HepG2 (cell line): ENCODE measurements around the gene IRF5. TPM values are rescaled to one million over a fixed set of nuclear protein-coding genes. Genes with fewer than 3 reads are reported as not detected.

Source experiments
- ATAC-seq: fragments of 200-7000 bp; cut with Tn5 transposase; 3 replicates; pipeline ENCODE4 v1.9.1; 2020; ENCODE audit warnings: mild to moderate bottlenecking, moderate library complexity
- BruUV-seq: library from RNA; stranded (reverse); fragments of 400-500 nt; replicated peaks from 2 replicates; lab custom pipeline; 2021; lab: Mats Ljungman, UMichigan
- CTCF ChIA-PET: fragments of 300-600 bp; formaldehyde crosslinking; extraction: SDS; loops from one replicate; lab custom pipeline; 2021; ENCODE audit warnings: low total read pairs, inconsistent platforms, low intra/inter-chr PET ratio; lab: Yijun Ruan, JAX
- POLR2A ChIA-PET: fragments of 350-600 bp; sonication (Branson Sonifier 250); formaldehyde crosslinking; loops from one replicate; lab custom pipeline; 2020; ENCODE audit warnings: antibody characterized with exemption, inconsistent platforms; lab: Yijun Ruan, JAX
- DNase-seq: peaks from one replicate; pipeline ENCODE4 v3.0.0-alpha.2; 2015; ENCODE audit warnings: low spot score
- FAIRE-seq: peaks from 3 replicates; lab custom pipeline; 2011; peaks lifted over from hg19 to GRCh38; lab: Jason Lieb, UNC
- H2AFZ ChIP-seq: one replicate; pipeline ENCODE4 v1.6.1; 2011; ENCODE audit warnings: low read length, inconsistent platforms
- H3K27ac ChIP-seq: fragments of 300-600 bp; 3 replicates; pipeline ENCODE4 v1.8.0; 2011; ENCODE audit warnings: mixed run types, mild to moderate bottlenecking, mixed read lengths, low read length, inconsistent platforms; ENCODE audit not compliant: insufficient read depth; ENCODE audit errors: extremely low read length
- H3K27me3 ChIP-seq, 2 experiments: fragments of 200-600 bp in 1 of 2; 2 replicates in 1 of 2; 3 replicates in 1 of 2; pipeline versions ENCODE4 v1.6.0 to v1.8.0; 2011; ENCODE audit warnings: low read length in 2 of 2, mild to moderate bottlenecking in 2 of 2, moderate library complexity in 2 of 2, inconsistent platforms in 1 of 2; ENCODE audit not compliant: insufficient read depth in 2 of 2, control insufficient read depth in 1 of 2
- H3K36me3 ChIP-seq, 2 experiments: fragments of 200-600 bp in 1 of 2; replicated peaks in 1 of 2; 2 replicates in 1 of 2; 3 replicates in 1 of 2; pipeline versions ENCODE4 v1.5.1 to v1.8.0; 2011; ENCODE audit warnings: low read length in 2 of 2, inconsistent platforms in 1 of 2; ENCODE audit not compliant: insufficient read depth in 2 of 2, control insufficient read depth in 1 of 2
- H3K4me1 ChIP-seq: 2 replicates; pipeline ENCODE4 v1.5.1; 2012; ENCODE audit warnings: low read length, inconsistent platforms; ENCODE audit not compliant: insufficient read depth
- H3K4me2 ChIP-seq: 2 replicates; pipeline ENCODE4 v1.6.0; 2011; ENCODE audit warnings: low read depth, low read length, inconsistent platforms
- H3K4me3 ChIP-seq, 3 experiments: fragments of 200-600 bp in 1 of 3; sonication (generic), shearing (Covaris generic) in 1 of 3; replicated peaks in 1 of 3; 2 replicates each; pipeline ENCODE4 v1.5.1; 2011 to 2016; ENCODE audit warnings: low read length in 3 of 3, inconsistent platforms in 2 of 3, low read depth in 2 of 3, mild to moderate bottlenecking in 2 of 3, control low read depth in 1 of 3, mixed read lengths in 1 of 3; ENCODE audit not compliant: insufficient read depth in 1 of 3
- H3K79me2 ChIP-seq: one replicate; pipeline ENCODE4 v1.6.1; 2011; ENCODE audit warnings: low read length, inconsistent platforms; ENCODE audit not compliant: insufficient read depth
- H3K9ac ChIP-seq: 2 replicates; pipeline ENCODE4 v1.6.0; 2011; ENCODE audit warnings: mild to moderate bottlenecking, low read depth, low read length, inconsistent platforms; ENCODE audit not compliant: insufficient read depth
- H3K9me3 ChIP-seq: 2 replicates; pipeline ENCODE4 v1.5.1; 2012; ENCODE audit warnings: mild to moderate bottlenecking, low read length
- H4K20me1 ChIP-seq: 2 replicates; pipeline ENCODE4 v1.6.0; 2011; ENCODE audit warnings: inconsistent platforms, mild to moderate bottlenecking, low read length, moderate library complexity; ENCODE audit not compliant: insufficient read depth
- DMTF1 ChIP-seq: sonication (generic); formaldehyde crosslinking; IDR thresholded peaks from 2 replicates; pipeline ENCODE4 v1.4.0; 2020; ENCODE audit warnings: mild to moderate bottlenecking, missing genetic modification reagents
- ESRRA ChIP-seq: sonication (generic); formaldehyde crosslinking; IDR thresholded peaks from 2 replicates; pipeline ENCODE4 v1.5.1; 2020; ENCODE audit warnings: mild to moderate bottlenecking, low read depth, missing genetic modification reagents
- FOXK2 ChIP-seq: fragments of 450-650 bp; IDR thresholded peaks from 2 replicates; pipeline ENCODE4 v1.6.1; 2016
- HDAC6 ChIP-seq: fragments of 200-600 bp; sonication (generic); IDR thresholded peaks from 2 replicates; pipeline ENCODE4 v1.7.0; 2017; ENCODE audit warnings: mild to moderate bottlenecking, antibody characterized with exemption, low read length, low read depth
- NCOA2 ChIP-seq: sonication (generic); formaldehyde crosslinking; IDR thresholded peaks from 2 replicates; pipeline ENCODE4 v1.8.0; 2022; ENCODE audit warnings: inconsistent platforms
- TAF1 ChIP-seq: sonication (generic); formaldehyde crosslinking; IDR thresholded peaks from 2 replicates; pipeline ENCODE4 v1.4.0; 2020; ENCODE audit warnings: missing genetic modification reagents
- TAF15 ChIP-seq: fragments of 200-400 bp; formaldehyde crosslinking; IDR thresholded peaks from one replicate; pipeline ENCODE4 v1.6.1; 2018; ENCODE audit warnings: mild to moderate bottlenecking, low read depth, low read length; ENCODE audit not compliant: poor library complexity, severe bottlenecking
- TEAD3 ChIP-seq: optimal IDR thresholded peaks from 2 replicates; pipeline ENCODE3; 2016; ENCODE audit warnings: borderline replicate concordance
- THYN1 ChIP-seq: sonication (generic); formaldehyde crosslinking; IDR thresholded peaks from 2 replicates; pipeline ENCODE4 v1.8.1; 2023; ENCODE audit warnings: low read depth, mild to moderate bottlenecking, moderate library complexity, missing genetic modification reagents, borderline replicate concordance
- ZNF260 ChIP-seq: sonication (generic); formaldehyde crosslinking; IDR thresholded peaks from 2 replicates; pipeline ENCODE4 v1.4.0; 2020; ENCODE audit warnings: missing genetic modification reagents, low read depth, mild to moderate bottlenecking, borderline replicate concordance
- ZNF367 ChIP-seq: sonication (generic); formaldehyde crosslinking; IDR thresholded peaks from 2 replicates; pipeline ENCODE4 v1.4.0; 2020; ENCODE audit warnings: missing genetic modification reagents, borderline replicate concordance
- ZNF687 ChIP-seq: sonication (generic); formaldehyde crosslinking; IDR thresholded peaks from 2 replicates; pipeline ENCODE4 v1.5.1; 2020; ENCODE audit warnings: mild to moderate bottlenecking, missing genetic modification reagents, moderate library complexity
- ZNF749 ChIP-seq: sonication (generic); formaldehyde crosslinking; IDR thresholded peaks from 2 replicates; pipeline ENCODE4 v1.8.0; 2022; ENCODE audit warnings: mild to moderate bottlenecking, missing genetic modification reagents, moderate library complexity, borderline replicate concordance
- ZNF782 ChIP-seq: sonication (generic); formaldehyde crosslinking; IDR thresholded peaks from 2 replicates; pipeline ENCODE4 v1.4.0; 2020; ENCODE audit warnings: missing genetic modification reagents, mild to moderate bottlenecking, borderline replicate concordance
- WGBS: methylation state at CpG from one replicate; pipeline ENCODE4 v1.1.6; 2017; ENCODE audit warnings: low lambda C conversion rate; 5-methylcytosine and 5-hydroxymethylcytosine counted together
- in situ Hi-C: cut with HindIII; loops from 2 replicates; pipeline ENCODE4 v1.10.0; 2017; ENCODE audit warnings: low pct_unique_long_range_greater_than_20kb; ENCODE audit not compliant: extremely low pct_ligation_motif_present
- intact Hi-C: fragments of 100-400 bp; cut with micrococcal nuclease; formaldehyde crosslinking; loops from one replicate; pipeline ENCODE4 v1.10.0; 2022; ENCODE audit not compliant: unreplicated experiment
- polyA plus RNA-seq, 8 experiments: library from polyadenylated mRNA; depleted of rRNA in 3 of 8; stranded (reverse) in 7 of 8; unstranded in 1 of 8; fragments of >200 nt; fragmentation: Illumina TruSeq in 4 of 8; extraction: Trizol in 4 of 8; gene quantifications; 2 replicates each; pipeline versions ENCODE4 v1.2.1 to v1.2.3, GENCODE V29; 2011 to 2016; ENCODE audit warnings: low read depth in 4 of 8, missing spikeins in 1 of 8, mixed read lengths in 1 of 8; ENCODE audit not compliant: insufficient read depth in 1 of 8
- total RNA-seq, 5 experiments: library from RNA; depleted of rRNA; stranded (reverse); fragments of >200 nt; fragmentation: Illumina TruSeq; extraction: Trizol; gene quantifications; 2 replicates each; pipeline ENCODE4 v1.2.3, GENCODE V29; 2016; ENCODE audit warnings: low read depth in 1 of 5

The IRF5 gene
- total and polyA plus RNA-seq, 2 of the 13 experiments (the other 11 are each of a cell fraction or from before 2014, with no cell fraction given): 2.0 to 2.9 TPM

DNA sequence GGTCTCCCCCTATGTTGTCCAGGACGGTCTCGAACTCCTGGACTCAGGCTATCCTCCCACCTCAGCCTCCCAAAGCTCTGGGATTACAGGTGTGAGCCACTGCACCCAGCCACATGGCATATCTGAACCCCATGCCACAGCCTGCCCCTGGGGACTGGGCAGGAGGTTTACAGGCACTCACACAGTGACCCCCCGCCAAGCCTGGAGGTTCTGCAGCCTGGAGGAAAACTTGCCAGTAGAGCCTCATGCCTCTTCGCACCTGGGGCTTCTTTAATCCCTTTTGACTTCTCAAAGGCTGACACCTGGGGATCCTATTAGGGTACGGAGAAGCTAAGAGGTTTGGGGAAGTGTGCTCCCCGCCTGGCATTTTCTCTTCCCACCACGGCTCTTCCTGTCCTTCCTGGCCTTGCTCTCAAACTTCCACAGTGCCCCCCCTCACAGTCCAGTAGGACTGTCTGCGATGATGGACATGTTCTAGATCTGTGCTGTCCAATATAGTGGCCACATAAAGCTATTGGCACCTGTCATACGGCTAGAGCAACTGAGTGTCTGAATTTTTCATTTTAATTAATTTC is 15.8 kb upstream of the IRF5 start:
- ATAC-seq (no peak), DNase-seq (no peak)
- Histone ChIP-seq H3K4me2 (no peak overlapping the region), H3K27me3 (peaks cover 2 to 39% of the 10 kb centered on the region in 2 experiments; a peak in 4 of 5 replicates), H3K79me2 (no peaks in the 10 kb centered on the region), H3K9ac (no peak overlapping the region), H3K4me1 (no peaks in the 10 kb centered on the region), H3K9me3 (no peaks in the 10 kb centered on the region), H2AFZ (no peak overlapping the region)
- CTCF ChIA-PET: no interaction called here
- WGBS: 52% methylated on average over 9 of the region's 9 CpGs
- in situ Hi-C loops: no loop called here
- TF ChIP-seq HDAC6: no peak
- TF ChIP-seq ZNF367 (CRISPR knock-in tag): no peak
- no peak for TF ChIP-seq ZNF687 (CRISPR knock-in tag)
- no peak for TF ChIP-seq ZNF749 (CRISPR knock-in tag)
- TF ChIP-seq TAF1 (CRISPR knock-in tag): no peak
- TF ChIP-seq ZNF260 (CRISPR knock-in tag): no peak
- TF ChIP-seq DMTF1 (CRISPR knock-in tag): no peak
- no peak for TF ChIP-seq THYN1 (CRISPR knock-in tag)
- TF ChIP-seq NCOA2 (CRISPR knock-in tag): no peak
- no peak for TF ChIP-seq ZNF782 (CRISPR knock-in tag)
- TF ChIP-seq FOXK2: no peak
- no peak for TF ChIP-seq ESRRA (CRISPR knock-in tag)
- TF ChIP-seq TEAD3 (CRISPR knock-in tag): no peak
- TF ChIP-seq TAF15: no peak
- TF ChIP-seq, all 625 proteins: peak for 0
- Histone ChIP-seq H3K4me3 (no peak overlapping the region), H4K20me1 (no peaks in the 10 kb centered on the region), H3K36me3 (no peaks in the 10 kb centered on the region), H3K27ac (no peak overlapping the region)
- POLR2A ChIA-PET: no interaction called here
- FAIRE-seq: no peak
- BruUV-seq: no TSS peak
- intact Hi-C loops: no loop called here
